ENCODE results near the gene RP2.
A peak's percentile ranks its signal among the peaks of the same experiment; 100 is the strongest.

Gene RP2

DNA sequence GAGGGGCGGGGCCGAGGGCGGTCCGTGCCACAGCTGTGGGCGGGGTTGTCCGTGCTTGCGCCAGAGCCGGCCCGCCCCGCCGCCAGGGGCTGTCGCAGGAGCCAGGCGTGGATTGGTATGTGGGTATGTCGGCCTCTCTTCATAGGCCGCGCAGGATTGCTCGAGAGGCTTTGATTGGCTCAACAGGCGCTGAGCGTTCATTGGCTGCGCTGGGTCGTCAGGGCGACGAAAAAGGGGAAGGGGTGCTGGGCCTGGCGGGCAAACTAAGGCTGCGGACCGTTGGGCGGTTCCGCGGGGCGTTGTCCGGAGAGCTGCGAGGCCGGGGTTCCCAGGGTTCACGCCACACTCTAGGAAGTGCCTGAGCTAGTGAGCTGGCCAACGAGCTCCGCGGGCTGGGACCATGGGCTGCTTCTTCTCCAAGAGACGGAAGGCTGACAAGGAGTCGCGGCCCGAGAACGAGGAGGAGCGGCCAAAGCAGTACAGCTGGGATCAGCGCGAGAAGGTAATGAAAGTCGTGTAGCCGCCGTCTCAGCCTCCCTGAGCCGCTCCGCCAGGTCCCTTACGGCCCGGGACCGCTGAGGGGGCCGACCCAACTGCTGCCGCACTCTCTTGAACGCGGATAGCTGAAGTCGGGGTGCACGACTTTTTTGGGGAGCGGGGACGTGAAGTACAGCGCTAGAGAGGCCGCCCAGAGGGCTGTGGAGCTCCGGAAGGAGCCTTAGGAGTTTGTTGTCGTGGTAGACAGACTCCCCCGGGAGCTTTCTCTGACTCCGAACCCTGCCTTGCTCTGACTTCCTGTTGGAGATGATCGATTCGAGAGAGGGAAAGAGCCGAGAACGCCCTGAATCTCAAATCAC is at the start of gene RP2:
TSS of gene RP2 (plus strand) at position 343 of the 857 bp plus-strand sequence. CDS start at position 401, 58 bp downstream.
- peak; percentile 68 to 72 for DNase-seq (ENCODE audit: low read depth in 2 of 2)

DNA sequence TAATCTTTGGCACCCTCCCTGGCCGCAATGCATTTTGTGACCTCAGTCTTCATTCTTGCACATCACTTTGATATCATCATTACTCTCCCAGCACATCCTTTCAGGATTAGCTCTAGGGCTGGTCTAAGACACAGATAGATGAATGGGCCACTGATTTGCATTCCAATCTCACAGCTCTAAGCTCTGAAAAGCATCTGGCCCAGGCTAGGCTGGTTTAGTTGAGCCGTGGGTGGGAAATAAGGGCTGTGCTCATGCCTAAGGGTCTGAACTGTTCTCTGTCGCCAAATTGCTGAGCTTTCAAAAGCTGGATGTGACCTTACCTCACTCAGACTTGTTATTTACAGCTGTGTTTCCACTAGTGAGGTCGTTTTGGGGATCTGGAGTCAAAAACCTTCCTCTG is 47.9 kb upstream of the RP2 start:
- no peak for DNase-seq (ENCODE audit: low read depth in 2 of 2)

DNA sequence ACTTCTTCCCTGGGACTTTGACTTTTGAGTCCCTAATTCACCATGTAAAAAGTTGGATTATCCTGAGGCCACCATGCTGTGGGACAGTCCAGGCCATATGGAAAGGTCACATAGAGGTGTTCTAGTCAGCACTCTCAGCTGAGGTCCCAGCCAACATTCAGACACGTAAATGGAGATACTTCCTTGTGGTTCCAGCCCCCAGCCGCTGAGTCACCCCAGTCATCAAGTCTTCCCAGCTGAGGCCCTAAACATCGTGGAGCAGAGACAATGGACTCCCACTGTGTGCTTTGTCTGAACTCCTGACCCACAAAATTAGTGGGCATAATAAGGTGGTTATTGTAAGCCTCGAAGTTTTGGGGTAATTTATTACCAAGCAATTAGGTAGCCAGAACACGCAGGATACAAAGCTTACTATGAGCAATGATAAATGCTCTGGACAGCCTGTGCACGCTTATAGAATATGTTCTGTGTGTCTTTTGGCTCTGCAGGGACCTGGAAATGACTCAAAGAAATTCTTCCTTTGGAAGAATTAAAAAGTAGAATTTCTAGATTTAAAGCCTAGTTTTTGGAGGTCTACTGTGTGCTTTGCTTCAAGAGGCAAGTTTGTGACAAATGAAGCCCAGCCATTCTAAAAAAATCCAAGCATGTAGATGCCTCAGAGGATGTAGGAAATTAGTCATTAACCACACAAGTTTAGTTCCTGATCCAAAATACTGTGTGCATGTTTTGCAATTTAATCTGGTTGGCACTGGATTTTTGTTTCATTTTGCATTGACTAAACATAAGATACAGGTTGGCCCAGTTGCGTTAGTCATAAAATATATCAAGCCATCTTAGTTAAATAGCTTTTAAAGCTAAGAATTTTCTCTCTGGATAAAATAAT is 44.7 kb upstream of the RP2 start:
- no peak for DNase-seq (ENCODE audit: low read depth in 2 of 2)

DNA sequence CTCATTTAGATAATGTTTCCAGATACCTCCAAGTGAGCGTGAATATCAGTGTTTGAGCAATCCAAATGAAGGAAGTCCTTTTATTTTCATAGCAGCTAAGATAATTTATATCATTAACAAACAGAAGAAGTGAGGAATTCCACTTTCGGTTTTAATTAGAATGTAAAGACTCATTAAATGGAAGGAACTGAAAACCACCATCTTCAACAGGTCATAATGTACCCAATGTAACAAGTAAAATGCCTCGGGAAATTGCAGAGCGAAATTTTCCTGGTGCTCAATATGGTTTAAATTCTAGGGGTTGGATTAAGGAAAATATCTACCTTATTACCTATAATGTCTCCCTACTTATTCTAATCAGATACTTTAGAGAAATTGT is 44.0 kb upstream of the RP2 start:
- no peak for DNase-seq (ENCODE audit: low read depth in 2 of 2)

DNA sequence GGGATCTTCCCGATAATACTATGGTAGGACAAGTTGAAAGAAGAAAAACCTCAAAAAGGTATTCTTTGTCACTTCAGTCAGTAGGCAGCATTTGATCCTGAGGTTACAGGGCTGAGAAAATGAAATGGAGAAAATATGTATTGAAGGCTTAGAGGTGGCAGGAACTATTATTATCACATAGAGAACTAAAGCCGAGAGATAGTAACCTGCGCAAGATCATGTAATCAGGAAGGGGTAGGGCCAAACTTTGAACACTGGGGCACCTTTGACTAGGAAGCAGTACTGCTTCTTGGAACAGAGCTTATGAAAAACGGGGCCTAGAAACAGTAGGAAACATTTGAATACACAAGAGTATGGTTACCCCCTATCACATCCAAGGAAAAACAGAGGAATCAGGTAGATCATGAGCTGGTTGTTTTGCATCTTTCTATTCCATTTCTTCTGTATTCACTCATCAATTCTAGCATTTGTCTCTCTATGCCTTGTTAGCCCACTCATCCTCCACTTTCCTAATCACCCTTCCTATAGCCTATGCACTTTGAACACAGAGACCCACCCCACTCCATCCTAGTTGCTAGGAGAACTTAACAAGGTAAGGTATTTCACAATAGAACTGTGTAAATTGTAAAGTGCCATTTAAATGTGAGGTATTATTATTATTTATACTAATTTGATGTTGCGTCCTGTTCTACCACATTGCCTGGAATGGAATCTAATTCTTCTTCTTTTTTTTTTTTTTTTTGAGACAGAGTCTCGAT is 43.3 kb upstream of the RP2 start:
- DNase-seq (ENCODE audit: low read depth in 2 of 2) = no peak

DNA sequence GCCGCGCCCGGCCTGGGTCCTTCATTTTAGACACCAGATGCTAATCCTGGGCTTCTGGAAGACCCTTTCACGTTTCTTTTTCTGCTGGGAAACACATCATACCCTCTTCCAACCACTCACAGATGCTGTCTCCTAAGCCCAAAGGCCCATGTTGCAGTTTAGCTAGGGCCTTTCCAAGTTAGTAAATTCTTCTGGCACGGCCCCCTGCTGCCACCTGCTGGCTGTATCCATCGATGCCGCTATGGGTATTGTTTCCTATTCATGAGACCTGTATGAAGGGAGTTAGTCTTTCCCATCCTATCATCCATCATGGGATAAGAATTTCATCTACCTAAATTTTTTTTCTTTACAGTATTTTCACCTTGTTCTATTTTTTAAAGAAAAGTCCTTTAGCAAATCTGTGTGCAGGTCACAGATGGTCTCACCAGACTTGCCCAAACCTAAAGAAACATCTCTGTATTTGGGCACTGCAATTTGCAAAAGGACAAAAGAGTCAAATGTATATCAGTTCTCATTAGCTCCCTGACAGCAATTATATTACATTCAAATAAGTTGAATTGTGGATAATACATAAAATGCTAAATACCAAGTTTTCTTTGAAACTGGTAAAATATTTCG is 40.2 kb upstream of the RP2 start:
- peak; percentile 40 to 45 for DNase-seq (ENCODE audit: low read depth in 2 of 2)

DNA sequence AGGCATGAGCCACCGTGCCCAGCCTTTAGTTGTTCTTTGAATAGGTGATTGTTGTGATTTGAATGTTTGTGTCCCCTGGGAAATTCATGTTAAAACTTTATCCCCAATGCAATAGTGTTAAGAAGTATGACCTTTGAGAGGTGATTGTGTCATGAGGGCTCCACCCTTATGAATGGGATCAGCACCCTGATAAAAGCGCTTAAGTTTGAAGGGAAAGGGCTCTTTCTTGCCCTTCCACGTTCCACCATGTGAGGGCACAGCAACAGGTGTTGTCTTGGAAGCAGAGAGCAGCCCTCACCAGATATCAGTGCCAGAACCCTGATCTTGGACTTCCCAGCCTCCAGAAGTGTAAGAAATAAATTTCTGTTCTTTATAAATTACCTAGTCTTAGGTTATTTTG is 33.7 kb upstream of the RP2 start:
- DNase-seq (ENCODE audit: low read depth in 2 of 2) = no peak

DNA sequence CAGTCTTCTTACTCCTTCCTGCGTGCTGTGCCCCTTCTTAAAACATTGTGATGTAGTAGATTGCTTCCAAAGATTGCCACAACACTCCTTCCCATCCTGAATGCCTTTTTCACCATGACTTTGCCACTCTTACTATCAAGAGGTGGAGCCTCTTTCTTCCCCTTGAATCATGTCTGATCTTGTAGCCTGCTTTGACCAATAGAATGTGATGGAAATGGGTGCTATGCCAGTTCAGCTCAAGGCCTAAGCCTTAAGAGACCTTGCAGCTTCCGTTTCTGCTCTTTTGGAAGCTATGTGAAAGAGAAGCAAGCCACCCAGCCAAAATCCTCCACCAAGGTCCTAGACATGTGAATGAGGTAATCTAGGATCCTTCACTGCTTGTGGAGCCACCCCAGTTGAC is 31.6 kb upstream of the RP2 start:
- DNase-seq (ENCODE audit: low read depth in 2 of 2) = no peak

DNA sequence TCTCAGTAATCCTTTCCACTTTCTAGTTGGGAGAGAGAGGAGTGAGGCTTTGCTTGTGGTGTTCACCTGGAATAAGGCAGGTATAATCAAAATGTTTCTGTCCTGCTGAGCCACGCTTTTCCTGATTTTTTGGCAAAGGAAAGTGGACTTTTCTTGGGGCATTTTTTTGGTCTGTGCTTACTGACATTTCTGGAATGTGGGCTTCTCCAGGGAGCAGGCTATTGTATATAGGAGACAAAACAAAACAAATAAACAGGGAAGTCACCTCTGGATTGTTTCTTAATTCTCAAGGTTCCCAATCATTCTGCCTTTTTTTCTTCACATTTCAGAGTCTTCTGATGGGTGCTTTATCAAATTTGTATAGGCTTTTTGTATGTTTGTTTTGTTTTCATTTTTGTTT is 25.7 kb upstream of the RP2 start:
- no peak for DNase-seq (ENCODE audit: low read depth in 2 of 2)

DNA sequence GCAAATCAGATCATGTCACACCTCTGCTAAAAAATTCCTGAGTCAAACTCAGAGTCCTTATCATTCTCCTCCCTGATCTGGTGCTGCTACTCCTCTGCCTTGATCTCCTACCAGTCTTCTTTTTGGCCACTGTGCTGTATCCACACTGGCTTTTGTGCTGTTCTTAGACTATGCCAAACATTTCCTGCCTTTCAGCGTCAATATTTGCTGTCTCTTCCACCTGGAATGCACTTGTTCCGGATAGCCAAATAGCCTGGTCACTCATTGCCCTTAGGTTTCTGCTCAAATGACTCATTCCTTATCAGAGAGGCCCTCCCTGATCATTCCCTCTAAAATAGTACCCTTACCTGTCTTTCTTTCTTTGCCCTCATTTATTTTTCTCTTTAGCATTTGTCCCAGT is 24.4 kb upstream of the RP2 start:
- no peak for DNase-seq (ENCODE audit: low read depth in 2 of 2)

DNA sequence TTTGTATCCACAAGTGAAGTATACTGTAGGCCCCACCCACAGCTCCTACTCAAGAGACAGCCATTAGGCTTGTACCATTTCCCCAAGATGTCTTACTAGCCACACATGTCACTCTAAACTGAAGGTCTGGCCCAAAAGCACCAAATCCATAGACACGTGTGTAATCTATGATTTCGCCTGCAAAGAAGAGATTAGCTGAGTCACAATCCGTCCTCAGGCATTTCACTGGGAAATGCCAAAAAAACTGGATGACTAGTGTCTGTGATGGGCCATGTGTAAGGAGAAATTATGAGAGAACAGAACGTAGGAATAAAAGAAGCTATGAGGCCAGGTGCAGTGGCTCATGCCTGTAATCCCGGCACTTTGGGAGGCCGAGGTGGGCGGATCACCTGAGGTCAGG is 21.9 kb upstream of the RP2 start:
- DNase-seq (ENCODE audit: low read depth in 2 of 2) = no peak

DNA sequence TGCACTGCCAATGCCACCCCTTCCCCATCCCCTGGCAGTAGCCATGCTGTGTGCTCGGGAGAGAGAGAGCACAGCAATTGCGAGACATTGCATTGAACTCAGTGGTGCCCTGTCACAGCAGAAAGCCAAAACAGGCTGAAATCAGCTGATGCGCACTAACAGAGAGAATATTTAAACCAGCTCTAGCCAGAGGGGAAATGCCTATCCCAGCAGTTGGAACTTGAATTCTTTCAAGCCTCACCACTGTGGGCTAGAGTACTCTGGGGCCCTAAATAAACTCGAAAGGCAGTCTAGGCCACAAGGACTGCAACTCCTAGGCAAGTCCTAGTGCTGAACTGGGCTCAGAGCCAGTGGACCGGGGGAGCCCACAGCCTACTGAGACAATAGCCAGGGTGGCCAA is 17.7 kb upstream of the RP2 start:
- DNase-seq (ENCODE audit: low read depth in 2 of 2) = no peak

DNA sequence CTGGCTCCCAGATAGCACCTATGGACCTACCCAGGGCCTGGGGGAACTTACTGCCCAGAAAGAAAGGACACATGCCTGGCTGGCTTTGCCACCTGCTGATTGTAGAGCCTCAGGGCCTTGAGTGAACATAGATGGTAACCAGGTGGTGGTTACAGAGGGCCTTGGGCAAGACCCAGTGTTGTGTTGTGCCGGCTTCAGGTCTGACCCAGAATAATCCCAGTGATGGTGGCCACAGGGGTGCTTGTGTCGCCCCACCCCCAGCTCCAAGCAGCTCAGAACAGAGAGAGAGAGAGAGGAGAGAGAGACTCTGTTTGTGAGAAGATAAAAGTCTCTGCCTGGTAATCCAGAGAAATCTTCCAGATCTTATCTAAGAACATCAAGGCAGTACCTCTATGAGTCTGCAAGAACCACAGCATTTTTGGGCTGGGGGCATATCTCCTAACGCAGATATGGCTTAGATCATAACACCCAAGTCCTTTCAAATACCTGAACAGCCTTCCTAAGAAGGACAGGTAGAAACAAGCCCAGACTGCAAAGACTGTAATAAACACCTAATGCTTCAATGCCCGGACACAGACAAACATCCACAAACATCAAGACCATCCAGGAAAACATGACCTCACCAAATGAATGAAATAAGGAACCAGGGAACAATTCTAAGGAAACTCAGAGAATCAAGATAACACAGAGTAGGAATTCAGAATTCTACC is 16.3 kb upstream of the RP2 start:
- DNase-seq (ENCODE audit: low read depth in 2 of 2) = no peak

DNA sequence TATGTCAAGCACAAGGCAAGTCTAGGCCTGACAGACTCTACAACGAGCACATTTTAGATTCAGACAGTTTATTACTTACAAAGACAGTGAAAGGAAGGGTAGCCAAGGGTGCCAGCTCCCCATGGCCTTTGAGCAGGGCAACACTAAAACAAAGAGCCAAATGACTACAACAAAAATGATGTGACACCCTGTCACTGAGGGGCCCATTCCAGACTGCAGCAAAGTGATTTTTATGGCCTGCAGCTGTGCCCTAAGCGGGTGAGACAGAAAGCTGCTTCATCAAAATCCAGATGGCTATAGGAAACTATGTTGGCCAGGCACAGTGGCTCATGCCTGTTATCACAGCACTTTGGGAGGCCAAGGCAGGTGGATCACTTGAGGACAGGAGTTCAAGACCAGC is 13.4 kb upstream of the RP2 start:
- no peak for DNase-seq (ENCODE audit: low read depth in 2 of 2)

DNA sequence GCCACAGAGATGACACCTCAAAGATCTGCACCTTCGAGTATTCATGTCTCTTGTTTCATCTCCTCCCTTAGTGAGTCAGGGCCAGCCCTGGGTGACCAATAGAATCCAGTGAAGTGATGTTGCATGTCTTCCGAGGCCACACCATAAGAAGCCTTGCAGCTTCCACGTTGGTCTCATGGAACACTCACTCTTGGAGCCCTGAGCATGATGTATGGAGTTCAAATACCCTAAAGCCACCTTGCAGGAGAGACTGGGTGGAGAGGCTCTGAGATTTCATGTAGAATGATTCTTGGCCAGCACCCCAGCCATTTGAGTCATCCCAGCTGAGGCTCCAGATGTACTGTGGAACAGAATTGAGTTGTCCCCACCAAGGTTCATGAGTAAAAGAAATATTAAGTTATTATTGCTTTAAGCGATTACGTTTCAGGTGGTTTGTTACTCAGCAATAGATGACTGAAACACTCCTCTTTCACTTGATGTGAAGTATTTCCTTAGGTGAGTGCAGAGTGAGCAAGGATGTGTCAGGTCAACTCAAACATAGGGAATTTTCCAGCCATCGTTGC is 5.0 kb upstream of the RP2 start:
- DNase-seq (ENCODE audit: low read depth in 2 of 2) = no peak

DNA sequence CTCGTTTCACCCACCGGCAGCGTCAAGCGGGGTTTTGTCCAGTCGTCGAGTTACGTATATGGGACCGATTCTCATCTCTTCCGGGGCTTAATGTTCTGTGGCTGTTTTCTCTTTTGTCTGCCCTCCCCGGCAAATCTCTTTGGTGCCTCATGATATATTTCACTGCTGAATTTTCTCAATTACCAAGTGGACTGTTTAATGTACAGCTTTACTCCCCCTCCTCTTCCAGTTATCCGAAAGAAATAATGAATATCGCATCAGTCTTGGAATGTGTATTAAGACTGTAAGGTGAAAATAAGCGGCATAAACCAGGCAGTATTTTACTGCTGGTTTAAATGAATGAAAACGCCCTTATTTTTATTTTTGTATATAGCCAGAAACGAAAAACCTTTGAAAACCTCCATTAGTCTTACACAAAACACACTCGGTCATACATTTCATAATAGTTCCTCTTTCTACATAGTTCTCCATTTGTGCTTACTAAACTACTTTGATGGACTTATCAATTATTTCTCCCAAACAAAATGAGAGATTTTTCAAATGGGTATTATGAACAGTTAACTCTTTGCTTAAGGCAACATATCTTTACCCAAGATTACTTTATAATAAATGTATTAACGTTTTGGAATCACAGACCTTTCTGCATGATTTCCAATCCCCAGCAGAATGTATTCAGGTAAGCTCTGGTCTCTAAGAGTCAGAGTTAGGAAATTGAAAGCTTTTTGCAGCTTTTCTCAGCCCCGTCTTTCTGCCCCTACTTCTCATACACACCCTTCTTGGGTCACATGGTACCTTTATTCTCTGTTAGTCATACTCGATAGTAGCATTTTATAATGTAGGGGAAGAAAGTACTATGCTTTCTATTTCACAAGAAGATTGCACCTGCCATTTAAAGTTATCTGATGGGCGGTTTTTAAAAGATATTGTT is 979 bp downstream of the RP2 start:
- DNase-seq (ENCODE audit: low read depth in 2 of 2) = no peak

DNA sequence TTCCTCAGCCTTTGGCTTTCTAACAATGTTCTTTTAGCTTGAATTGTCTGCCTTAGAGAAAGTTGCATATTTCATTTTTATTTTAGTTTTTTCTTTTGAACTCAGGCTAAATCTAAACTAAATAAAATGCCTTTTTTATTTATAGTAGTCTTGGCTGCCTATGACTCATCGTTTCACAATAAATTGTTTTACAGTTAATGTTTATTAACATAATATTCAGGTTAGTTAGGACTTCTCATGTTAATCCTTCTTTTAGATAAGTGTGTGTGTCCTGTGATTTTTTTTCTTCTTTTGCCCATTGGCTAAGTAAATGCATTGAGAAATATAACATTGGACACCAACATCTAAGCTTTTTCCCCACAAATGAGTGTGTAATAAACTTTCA is 1.6 kb downstream of the RP2 start:
- no peak for DNase-seq (ENCODE audit: low read depth in 2 of 2)

DNA sequence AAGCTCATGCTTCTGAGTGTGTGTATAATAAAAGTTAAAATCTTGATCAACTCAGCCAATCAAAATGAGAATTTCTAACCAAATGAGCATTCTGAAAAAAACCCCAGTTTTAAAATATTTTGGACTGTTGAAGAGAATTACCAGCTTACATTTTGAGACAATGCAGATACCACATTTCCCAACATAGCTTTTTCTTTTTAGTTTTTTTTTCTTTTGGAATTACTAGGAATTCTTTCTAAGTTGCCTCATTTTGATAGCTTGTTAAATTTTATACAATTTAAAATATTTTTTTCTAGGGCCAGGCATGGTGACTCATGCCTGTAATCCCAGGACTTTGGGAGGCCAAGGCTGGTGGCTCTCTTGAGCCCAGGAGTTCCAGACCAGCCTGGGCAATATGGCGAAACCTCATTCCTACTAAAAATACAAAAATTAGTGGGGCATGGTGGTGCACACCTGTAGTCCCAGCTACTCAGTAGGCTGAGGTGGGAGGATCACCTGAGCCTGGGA is 2.2 kb downstream of the RP2 start:
- DNase-seq (ENCODE audit: low read depth in 2 of 2) = no peak

DNA sequence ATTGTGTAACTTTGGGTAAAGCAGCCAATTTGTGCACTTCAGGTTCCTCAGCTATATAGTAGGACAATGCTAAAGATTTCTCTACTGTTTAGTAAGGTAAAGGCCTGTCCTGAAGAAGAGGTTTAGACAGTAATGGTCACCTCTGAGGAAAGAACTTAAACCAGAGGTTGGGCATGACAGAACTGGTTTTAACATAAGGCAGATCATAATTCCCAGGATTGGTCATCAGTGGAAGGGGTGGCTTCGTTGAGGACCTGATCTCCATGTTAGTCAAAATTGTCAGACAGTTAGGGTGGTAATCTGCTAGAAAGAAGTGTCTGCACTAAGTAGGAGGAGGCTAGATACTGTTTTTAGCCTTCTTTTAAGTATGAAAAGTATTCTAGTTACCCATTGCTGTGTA is 4.1 kb downstream of the RP2 start:
- no peak for DNase-seq (ENCODE audit: low read depth in 2 of 2)

DNA sequence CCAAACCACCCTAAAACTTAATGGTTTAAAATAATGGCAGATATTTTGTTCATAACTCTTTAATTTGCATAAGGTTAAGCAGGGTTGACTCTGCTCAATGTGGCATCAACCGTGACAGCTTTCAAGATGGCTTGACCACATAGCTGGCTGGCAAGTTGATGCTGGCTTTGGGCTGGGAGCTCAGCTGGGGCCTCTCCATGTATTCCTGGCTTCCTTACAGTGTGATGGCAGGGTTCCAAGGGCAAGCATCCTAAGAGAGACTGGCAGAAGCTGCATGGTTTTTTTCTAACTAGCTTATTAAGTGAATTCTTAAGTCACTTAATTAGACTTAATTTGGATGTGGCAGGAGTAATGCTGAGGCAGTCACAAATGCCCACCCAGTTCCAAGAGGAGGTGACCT is 4.5 kb downstream of the RP2 start:
- no peak for DNase-seq (ENCODE audit: low read depth in 2 of 2)
